Measurements from ENCODE around the gene MGAT5B. TPM values are rescaled to one million over a fixed set of nuclear protein-coding genes. Genes with fewer than 3 reads are reported as not detected.

MGAT5B gene
- total RNA-seq, 6 experiments from 2014 or later: 0.16 TPM; not detected in 5

DNA sequence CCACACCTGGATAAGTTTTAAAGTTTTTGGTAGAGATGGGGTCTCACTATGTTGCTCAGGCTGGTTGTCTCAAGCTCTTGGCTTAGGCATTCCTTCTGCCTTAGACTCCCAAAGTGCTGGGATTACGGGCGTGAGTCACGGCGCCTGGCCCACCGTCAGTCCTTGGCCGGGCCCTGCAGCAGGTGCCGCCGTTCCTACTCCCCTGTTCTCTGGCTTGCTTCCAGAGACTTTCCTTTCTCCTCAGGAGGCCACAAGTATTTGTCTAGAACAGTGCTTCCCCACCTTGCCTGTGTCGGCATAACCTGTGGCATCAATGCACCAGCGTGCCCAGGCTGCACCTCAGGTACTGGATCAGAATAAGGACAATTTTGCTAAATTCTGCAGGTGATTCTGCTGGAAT lies 3.0 kb upstream of the MGAT5B start:
- no peaks in the 10 kb centered on the region for H3K36me3 ChIP-seq
- ATAC-seq: no peak
- no peak overlapping the region for H3K27ac ChIP-seq
- no peaks in the 10 kb centered on the region for H3K4me1 ChIP-seq
- intact Hi-C loops (cut with DNase I): loop anchor here in 1 of 2 donors (5.0 kb wide), 1 partner anchor 192 kb away; no protein-coding TSS in a partner anchor
- no peak for TF ChIP-seq POLR2A (IDR thresholded peaks at IDR 0.05)
- TF ChIP-seq, protein P1, sequence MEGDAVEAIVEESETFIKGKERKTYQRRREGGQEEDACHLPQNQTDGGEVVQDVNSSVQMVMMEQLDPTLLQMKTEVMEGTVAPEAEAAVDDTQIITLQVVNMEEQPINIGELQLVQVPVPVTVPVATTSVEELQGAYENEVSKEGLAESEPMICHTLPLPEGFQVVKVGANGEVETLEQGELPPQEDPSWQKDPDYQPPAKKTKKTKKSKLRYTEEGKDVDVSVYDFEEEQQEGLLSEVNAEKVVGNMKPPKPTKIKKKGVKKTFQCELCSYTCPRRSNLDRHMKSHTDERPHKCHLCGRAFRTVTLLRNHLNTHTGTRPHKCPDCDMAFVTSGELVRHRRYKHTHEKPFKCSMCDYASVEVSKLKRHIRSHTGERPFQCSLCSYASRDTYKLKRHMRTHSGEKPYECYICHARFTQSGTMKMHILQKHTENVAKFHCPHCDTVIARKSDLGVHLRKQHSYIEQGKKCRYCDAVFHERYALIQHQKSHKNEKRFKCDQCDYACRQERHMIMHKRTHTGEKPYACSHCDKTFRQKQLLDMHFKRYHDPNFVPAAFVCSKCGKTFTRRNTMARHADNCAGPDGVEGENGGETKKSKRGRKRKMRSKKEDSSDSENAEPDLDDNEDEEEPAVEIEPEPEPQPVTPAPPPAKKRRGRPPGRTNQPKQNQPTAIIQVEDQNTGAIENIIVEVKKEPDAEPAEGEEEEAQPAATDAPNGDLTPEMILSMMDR (IDR thresholded peaks at IDR 0.05): no peak
- DNase-seq: no peak
- 92% methylated on average over 2 of the region's 10 CpGs for WGBS (ENCODE audit: insufficient coverage, low coverage, low lambda C conversion rate, missing lambda C conversion rate)
- peaks cover 0 to 11% of the 10 kb centered on the region in 2 donors for H3K27me3 ChIP-seq
- no peak overlapping the region for H3K4me3 ChIP-seq
- no peaks in the 10 kb centered on the region for H3K9me3 ChIP-seq

DNA sequence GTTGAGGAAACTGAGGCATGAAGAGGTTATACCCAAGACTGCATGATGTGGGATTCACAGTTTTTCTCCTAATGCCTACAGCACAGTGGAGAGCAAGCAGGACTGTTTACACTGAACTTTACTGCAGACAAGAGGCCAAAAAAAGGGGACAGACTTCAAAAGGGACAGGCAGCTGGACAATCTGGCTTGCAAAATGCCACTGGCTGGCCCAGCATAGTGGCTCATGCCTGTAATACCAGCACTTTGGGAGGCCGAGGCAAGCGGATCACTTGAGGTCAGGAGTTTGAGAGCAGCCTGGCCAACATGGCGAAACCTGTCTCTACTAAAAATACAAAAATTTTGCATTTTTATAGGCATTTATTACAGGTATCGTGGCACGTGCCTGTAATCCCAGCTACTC lies 2.0 kb upstream of the MGAT5B start:
- no peak for DNase-seq
- Histone ChIP-seq H3K27ac (no peak overlapping the region), H3K4me1 (no peaks in the 10 kb centered on the region), H3K36me3 (no peaks in the 10 kb centered on the region), H3K9me3 (no peaks in the 10 kb centered on the region), H3K27me3 (peaks cover 0 to 17% of the 10 kb centered on the region in 2 donors), H3K4me3 (no peak overlapping the region)
- ATAC-seq: no peak
- 69% methylated on average over 5 of the region's 5 CpGs for WGBS (ENCODE audit: insufficient coverage, low coverage, low lambda C conversion rate, missing lambda C conversion rate)
- TF ChIP-seq, protein P1 (IDR thresholded peaks at IDR 0.05): no peak
- no peak for TF ChIP-seq POLR2A (IDR thresholded peaks at IDR 0.05)
- intact Hi-C loops (cut with DNase I): loop anchor here in 1 of 2 donors (5.0 kb wide), 1 partner anchor 191 kb away; no protein-coding TSS in a partner anchor

DNA sequence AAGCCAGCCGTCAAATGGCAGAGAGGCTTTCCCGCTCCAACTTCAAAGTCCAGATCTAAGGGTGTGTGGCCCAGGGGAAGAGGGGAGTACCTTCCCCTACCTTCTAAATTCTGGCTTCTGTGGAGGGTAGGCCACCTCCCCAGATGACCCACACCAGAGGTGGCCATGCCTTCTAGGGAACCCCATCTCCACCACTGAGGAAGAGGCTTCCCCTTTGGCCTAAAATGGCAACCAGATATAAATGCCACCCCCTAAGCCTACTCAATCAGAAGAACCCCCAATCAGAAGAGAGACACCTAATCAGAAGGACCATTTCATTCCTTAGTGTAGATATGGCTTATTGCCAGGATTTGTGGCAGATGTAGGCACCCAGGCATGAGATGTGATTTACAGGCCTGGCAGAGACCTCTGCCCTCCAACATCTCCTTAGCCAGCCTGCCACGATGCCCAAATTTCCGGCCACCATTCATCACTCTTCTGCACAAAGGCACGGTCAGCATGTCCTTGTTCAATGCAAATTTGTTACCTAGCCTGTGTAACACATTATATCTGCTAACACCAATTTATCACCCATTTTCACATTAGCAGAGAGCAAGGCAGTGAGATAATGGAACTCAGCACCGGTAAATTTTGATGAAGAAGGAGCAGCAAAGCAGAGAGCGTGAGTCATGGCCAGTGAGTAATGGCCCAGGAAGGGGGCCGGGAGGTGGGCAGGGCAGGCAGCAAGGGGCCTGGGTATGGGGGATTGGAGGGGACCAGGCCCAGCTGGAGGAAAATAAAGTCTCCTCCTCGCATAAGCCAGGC lies 1.2 kb upstream of the MGAT5B start:
- 58% methylated on average over 7 of the region's 9 CpGs for WGBS (ENCODE audit: insufficient coverage, low coverage, low lambda C conversion rate, missing lambda C conversion rate)
- no peaks in the 10 kb centered on the region for H3K9me3 ChIP-seq
- no peak overlapping the region for H3K4me3 ChIP-seq
- no peaks in the 10 kb centered on the region for H3K4me1 ChIP-seq
- ATAC-seq (no peak), DNase-seq (no peak)
- no peaks in the 10 kb centered on the region for H3K36me3 ChIP-seq
- no peak for TF ChIP-seq POLR2A (IDR thresholded peaks at IDR 0.05)
- TF ChIP-seq, protein P1 (IDR thresholded peaks at IDR 0.05): no peak
- no peak overlapping the region for H3K27ac ChIP-seq
- peaks cover 0 to 17% of the 10 kb centered on the region in 2 donors for H3K27me3 ChIP-seq
- intact Hi-C loops (cut with DNase I): loop anchor here in 1 of 2 donors (5.0 kb wide), 1 partner anchor 190 kb away; no protein-coding TSS in a partner anchor

DNA sequence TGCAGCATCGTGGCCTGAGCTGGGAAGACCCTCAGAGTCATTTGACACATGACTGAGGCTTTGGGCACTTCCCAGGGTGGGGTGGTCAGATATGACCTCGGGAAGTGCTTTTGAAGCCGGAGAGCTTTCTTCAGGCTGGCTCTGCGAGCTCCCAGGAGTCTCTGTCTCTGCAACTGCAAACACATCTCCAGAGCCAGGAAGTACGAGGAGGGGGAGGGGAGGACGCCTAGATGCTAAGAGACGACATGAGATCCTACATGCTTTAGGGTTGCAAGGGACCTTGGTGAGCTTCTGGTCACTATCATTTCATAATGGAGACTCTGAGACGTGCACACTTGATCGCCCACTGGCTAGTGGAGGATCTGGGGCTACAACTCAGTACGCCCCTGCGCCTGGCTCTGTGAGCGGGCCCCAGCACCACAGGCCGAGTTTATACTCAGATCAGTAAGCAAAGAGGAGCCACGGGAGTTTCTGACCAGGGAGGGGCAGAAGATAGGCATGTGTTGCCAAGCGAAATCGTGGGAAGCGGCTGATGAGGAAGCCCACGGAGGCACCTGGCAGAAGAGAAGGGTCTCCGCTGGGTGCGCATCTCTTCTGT lies 527 bp upstream of the MGAT5B start:
- 0% methylated on average over 1 of the region's 20 CpGs for WGBS (ENCODE audit: insufficient coverage, low coverage, low lambda C conversion rate, missing lambda C conversion rate)
- Histone ChIP-seq H3K9me3 (no peaks in the 10 kb centered on the region), H3K36me3 (no peaks in the 10 kb centered on the region), H3K27ac (no peak overlapping the region), H3K27me3 (peaks cover 0 to 17% of the 10 kb centered on the region in 2 donors), H3K4me1 (no peaks in the 10 kb centered on the region), H3K4me3 (no peak overlapping the region)
- intact Hi-C loops (cut with DNase I): loop anchor here in 1 of 2 donors (5.0 kb wide), 1 partner anchor 190 kb away; no protein-coding TSS in a partner anchor
- ATAC-seq (no peak), DNase-seq (no peak)
- TF ChIP-seq POLR2A (IDR thresholded peaks at IDR 0.05): no peak
- TF ChIP-seq, protein P1 (IDR thresholded peaks at IDR 0.05): no peak
